ENCODE data around the gene SLC35A5. TPM values are rescaled to one million over a fixed set of nuclear protein-coding genes. Genes with fewer than 3 reads are reported as not detected.

The SLC35A5 gene
- total and polyA plus RNA-seq, 2 of the 13 experiments (the other 11 are each of a cell fraction or from before 2014, with no cell fraction given), result 15.5 to 26.5 TPM

DNA sequence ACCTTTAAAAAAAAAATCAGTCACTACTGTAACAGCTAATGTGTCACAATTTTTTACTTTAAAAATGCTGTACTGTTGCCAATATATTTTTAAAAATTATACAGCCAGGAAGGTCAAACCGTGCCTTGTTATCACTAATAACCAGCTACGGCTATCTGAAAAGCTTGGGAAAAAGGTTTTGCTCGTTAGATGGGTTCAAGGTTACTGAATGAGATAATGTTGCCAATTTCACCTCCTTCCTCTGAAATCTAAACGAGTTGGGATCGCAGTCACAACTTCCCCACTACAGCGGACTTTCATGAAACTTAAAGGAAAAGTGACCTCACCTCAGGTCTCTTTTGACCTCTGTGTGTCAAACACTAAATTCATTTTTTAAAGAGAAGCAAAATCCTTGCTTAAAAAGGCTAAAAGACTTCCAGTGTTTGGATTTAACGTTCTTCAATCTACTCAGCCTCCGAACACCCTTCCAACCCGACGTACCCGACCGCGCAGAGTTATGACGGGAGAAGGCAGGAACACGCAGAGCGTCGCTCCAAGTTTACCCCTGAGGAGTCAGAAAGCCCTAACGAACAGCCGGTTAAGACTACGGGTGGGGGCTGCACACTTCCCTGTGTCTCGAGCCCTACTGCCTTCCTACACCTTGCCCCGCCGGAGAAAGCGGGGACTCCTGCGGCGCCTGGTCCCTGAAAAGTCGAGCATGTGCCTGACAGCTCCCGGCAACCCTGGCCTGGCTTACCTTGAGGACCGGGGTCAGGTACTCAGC, 943 bp upstream of the SLC35A5 start (continued):
- no peak for TF ChIP-seq ZMYM2 (CRISPR knock-in tag; IDR thresholded peaks at IDR 0.05)
- TF ChIP-seq TAF15 (IDR thresholded peaks at IDR 0.05; ENCODE audit: low read depth, low read length, poor library complexity, severe bottlenecking), result no peak
- TF ChIP-seq ZNF550 (CRISPR knock-in tag; IDR thresholded peaks at IDR 0.05; ENCODE audit: borderline replicate concordance), result no peak
- peak in 1 of 2 experiments; percentile 53; a peak in 1 of 4 replicates for TF ChIP-seq POLR2A (IDR thresholded peaks at IDR 0.05; ENCODE audit: insufficient read depth in 1 of 2, low read depth in 2 of 2, low read length in 2 of 2)
- TF ChIP-seq, protein P1, sequence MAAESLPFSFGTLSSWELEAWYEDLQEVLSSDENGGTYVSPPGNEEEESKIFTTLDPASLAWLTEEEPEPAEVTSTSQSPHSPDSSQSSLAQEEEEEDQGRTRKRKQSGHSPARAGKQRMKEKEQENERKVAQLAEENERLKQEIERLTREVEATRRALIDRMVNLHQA (CRISPR knock-in tag; IDR thresholded peaks at IDR 0.05), result no peak
- TF ChIP-seq ZBTB46 (CRISPR knock-in tag; IDR thresholded peaks at IDR 0.05; ENCODE audit: borderline replicate concordance), result no peak
- no peak for TF ChIP-seq ATAD3A (CRISPR knock-in tag; IDR thresholded peaks at IDR 0.05)
- no peak for TF ChIP-seq KDM1A (CRISPR knock-in tag; IDR thresholded peaks at IDR 0.05)
- TF ChIP-seq ZNF530 (CRISPR knock-in tag; IDR thresholded peaks at IDR 0.05; ENCODE audit: low read depth), result no peak
- TF ChIP-seq, protein P2, sequence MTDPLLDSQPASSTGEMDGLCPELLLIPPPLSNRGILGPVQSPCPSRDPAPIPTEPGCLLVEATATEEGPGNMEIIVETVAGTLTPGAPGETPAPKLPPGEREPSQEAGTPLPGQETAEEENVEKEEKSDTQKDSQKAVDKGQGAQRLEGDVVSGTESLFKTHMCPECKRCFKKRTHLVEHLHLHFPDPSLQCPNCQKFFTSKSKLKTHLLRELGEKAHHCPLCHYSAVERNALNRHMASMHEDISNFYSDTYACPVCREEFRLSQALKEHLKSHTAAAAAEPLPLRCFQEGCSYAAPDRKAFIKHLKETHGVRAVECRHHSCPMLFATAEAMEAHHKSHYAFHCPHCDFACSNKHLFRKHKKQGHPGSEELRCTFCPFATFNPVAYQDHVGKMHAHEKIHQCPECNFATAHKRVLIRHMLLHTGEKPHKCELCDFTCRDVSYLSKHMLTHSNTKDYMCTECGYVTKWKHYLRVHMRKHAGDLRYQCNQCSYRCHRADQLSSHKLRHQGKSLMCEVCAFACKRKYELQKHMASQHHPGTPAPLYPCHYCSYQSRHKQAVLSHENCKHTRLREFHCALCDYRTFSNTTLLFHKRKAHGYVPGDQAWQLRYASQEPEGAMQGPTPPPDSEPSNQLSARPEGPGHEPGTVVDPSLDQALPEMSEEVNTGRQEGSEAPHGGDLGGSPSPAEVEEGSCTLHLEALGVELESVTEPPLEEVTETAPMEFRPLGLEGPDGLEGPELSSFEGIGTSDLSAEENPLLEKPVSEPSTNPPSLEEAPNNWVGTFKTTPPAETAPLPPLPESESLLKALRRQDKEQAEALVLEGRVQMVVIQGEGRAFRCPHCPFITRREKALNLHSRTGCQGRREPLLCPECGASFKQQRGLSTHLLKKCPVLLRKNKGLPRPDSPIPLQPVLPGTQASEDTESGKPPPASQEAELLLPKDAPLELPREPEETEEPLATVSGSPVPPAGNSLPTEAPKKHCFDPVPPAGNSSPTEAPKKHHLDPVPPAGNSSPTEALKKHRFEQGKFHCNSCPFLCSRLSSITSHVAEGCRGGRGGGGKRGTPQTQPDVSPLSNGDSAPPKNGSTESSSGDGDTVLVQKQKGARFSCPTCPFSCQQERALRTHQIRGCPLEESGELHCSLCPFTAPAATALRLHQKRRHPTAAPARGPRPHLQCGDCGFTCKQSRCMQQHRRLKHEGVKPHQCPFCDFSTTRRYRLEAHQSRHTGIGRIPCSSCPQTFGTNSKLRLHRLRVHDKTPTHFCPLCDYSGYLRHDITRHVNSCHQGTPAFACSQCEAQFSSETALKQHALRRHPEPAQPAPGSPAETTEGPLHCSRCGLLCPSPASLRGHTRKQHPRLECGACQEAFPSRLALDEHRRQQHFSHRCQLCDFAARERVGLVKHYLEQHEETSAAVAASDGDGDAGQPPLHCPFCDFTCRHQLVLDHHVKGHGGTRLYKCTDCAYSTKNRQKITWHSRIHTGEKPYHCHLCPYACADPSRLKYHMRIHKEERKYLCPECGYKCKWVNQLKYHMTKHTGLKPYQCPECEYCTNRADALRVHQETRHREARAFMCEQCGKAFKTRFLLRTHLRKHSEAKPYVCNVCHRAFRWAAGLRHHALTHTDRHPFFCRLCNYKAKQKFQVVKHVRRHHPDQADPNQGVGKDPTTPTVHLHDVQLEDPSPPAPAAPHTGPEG (CRISPR knock-in tag; IDR thresholded peaks at IDR 0.05), result peak; percentile 47; the same call in 1 of the 2 replicates
- no peak for TF ChIP-seq ZNF615 (CRISPR knock-in tag; IDR thresholded peaks at IDR 0.05; ENCODE audit: borderline replicate concordance)
- TF ChIP-seq HDAC1 (CRISPR knock-in tag; IDR thresholded peaks at IDR 0.05), result no peak
- TF ChIP-seq CREM (IDR thresholded peaks at IDR 0.05), result peak; percentile 88
- 0 out of 2 replicates have a peak, but pooled peaks have one; percentile 44 for TF ChIP-seq CREM (CRISPR knock-in tag; IDR thresholded peaks at IDR 0.05)
- no peak for TF ChIP-seq FOXP4 (CRISPR knock-in tag; IDR thresholded peaks at IDR 0.05)
- TF ChIP-seq TARDBP (CRISPR knock-in tag; IDR thresholded peaks at IDR 0.05), result no peak
- TF ChIP-seq KLF12 (CRISPR knock-in tag; IDR thresholded peaks at IDR 0.05; ENCODE audit: borderline replicate concordance), result no peak
- no peak for TF ChIP-seq NRL (CRISPR knock-in tag; IDR thresholded peaks at IDR 0.05; ENCODE audit: borderline replicate concordance)
- TF ChIP-seq ELF3 (CRISPR knock-in tag; IDR thresholded peaks at IDR 0.05), result no peak
- TF ChIP-seq ZNF598 (CRISPR knock-in tag; IDR thresholded peaks at IDR 0.05; ENCODE audit: borderline replicate concordance), result peak; percentile 10; the same call in 1 of the 2 replicates
- TF ChIP-seq ZNF124 (CRISPR knock-in tag; IDR thresholded peaks at IDR 0.05), result 0 out of 2 replicates have a peak, but pooled peaks have one; percentile 13

Data from HepG2 (cell line).